H4 (cell line): ENCODE measurements around the gene CD300H. TPM values are rescaled to one million over a fixed set of nuclear protein-coding genes. Genes with fewer than 3 reads are reported as not detected.

Source experiments
- DNase-seq: peaks from one replicate; pipeline ENCODE4 v3.0.0-alpha.2; 2015; ENCODE audit warnings: low spot score
- total RNA-seq: library from RNA; depleted of rRNA; stranded (reverse); fragments of >200 nt; shearing (Covaris generic); gene quantifications from 2 replicates; pipeline ENCODE4 v1.2.3, GENCODE V29; 2014; rRNA removed

Gene CD300H
- total RNA-seq = 0.78 TPM in 1 of 2 replicates, not detected in the other

DNA sequence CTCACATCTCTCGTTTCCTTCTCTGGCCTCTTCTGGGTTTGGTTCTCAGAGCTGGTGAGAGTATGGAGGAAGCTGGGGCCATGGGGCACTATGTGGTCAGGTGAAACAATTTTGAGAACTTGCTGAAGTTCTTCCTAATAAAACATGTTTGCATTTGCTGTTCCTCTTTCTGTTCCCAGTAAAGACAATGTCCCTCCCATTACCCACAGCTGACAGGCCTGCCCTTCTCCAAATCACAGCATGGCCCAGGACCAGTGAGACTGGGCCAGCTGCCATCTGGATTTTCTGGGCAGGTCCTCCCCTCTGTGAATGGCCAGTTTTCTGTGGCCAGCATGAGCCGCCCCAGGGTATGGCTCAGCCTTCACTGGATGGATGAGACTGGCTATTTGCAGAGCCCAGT, at the start of gene CD300H:
Gene CD300H, minus strand, starts transcription at position 113 of the 400 bp plus-strand sequence.
- no peak for DNase-seq

GRCh38 chr17:74616696-74617095, 49.4 kb upstream of the CD300H start:
- DNase-seq = no peak

DNA sequence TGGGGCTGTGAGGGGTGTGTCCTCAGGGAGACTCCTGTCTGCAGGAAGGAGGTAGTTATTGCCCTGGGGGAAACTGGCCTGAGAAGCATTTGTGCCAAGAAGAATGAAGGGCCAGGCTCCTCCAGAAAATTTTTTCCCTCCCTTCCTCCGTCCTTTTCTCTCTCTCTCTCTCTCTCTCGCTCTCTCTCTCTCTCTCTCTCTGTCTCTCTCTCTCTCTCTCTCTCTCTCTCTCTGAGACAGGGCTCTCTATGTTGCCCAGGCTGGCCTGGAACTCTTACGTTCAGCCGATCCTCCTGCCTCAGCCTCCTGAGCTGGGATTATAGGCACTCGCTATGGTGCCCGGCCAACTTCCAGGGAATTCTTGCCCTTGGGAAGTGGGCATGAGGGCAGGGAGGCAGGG, 44.7 kb upstream of the CD300H start:
- no peak for DNase-seq

GRCh38 chr17:74610108-74610507, 42.8 kb upstream of the CD300H start:
- DNase-seq = no peak

- DNase-seq = no peak
These were observed 41.2 kb upstream of the CD300H start for GRCh38 chr17:74608511-74608910.

DNA sequence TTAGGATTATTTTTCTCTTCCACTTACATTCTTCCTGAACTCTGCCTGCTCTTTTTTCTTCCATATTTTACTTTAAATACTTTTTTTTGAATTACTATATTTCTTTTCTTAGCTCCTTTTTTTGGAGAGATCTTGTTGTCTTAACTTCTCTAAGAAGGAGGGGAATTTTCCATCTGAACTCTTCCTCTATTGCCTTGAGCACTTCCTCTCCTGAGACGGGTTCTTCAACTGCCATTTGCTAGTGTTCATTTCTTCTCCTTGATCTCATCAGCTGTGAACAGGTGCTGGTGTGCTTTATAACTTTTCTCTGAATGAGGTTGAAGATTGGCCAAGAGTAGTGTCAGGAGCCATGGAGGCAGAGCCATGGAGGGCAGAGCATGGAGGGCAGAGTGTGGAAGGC, 39.9 kb upstream of the CD300H start:
- no peak for DNase-seq

DNA sequence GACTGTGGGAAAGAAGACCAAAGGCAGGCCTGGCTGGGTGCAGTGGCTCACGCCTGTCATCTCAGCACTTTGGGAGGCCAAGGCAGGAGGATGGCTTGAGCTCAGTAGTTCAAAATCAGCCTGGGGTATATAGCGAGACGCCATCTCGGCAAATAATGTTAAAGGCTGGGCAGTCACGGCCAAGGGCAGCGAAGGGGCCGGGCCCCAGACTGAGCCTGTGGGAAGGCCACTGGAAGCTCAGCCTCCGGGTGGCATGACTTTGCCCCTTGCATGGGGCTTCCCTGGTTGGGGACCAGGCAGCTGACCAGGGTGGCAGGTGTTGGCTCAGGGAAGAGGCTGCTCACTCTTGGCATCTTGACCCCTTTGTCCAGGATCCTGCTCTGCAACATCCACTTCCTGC, 38.7 kb upstream of the CD300H start:
- no peak for DNase-seq

DNA sequence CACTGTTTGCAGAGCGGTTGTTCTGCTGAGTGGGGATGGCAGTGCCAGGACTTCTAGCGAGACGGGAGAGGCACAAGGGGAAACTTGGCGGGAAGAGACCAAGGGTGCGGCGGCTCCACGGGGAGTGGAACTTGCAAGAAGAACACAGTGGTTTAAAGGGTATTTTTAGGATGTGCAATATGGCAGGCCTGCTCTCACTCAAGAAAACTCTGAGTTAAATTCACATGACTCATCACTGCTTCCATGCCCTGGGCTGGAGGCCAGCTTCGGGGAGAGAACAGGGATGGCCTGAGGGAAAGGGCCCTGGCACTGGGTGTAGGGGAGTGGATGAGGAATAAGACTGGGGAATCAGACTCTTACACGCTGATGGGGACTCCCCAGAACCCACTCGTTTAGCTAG, 38.1 kb upstream of the CD300H start:
- peak; percentile 87 for DNase-seq

- DNase-seq = no peak
These were observed 37.5 kb upstream of the CD300H start for GRCh38 chr17:74604761-74605160.

- DNase-seq = no peak
These were observed 36.9 kb upstream of the CD300H start for GRCh38 chr17:74604200-74604599.

DNA sequence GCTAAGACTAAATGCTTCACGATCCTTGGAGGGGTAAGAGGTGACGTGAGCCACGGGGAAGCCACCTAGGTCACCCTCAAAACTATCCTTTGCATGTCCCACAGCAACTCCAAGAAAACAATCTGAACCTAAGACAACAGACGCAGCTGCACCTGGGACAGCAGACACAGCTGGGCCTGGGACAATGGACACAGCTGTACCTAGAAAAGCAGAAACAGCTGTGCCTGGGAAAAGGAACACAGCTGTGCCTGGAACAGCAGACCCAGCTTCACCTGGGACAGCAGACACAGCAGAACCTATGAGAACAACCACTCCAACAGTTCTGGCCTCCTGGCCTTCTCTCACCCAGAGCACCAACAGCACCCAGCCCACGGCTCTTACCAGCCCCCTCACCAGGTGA, 36.4 kb upstream of the CD300H start:
- DNase-seq = no peak

GRCh38 chr17:74603037-74603635, 35.8 kb upstream of the CD300H start:
- no peak for DNase-seq

- DNase-seq = peak; percentile 53
These were observed 34.7 kb upstream of the CD300H start for GRCh38 chr17:74601944-74602572.

DNA sequence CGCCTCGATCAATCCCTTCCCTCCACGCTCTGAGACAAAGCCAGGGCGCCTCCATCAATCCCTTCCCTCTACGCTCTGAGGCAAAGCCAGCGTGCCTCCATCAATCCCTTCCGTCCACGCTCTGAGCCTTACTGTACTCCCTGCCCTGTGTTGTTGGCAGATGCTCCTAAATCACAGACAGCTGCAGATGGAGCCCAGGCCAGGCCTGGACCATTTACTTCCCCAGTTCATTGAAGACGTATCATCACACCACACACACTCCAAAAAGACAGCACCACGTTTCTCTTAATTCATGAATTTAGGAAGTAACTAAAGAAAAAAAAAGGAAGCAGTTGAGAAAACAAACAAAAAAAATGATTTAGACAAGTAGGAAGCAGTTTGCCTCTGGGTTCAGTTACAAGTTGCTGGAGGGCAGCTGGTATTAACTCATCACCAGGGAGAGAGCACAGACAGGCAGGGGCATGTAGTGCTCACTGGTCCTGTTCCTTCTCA, 32.2 kb upstream of the CD300H start:
- no peak for DNase-seq

DNA sequence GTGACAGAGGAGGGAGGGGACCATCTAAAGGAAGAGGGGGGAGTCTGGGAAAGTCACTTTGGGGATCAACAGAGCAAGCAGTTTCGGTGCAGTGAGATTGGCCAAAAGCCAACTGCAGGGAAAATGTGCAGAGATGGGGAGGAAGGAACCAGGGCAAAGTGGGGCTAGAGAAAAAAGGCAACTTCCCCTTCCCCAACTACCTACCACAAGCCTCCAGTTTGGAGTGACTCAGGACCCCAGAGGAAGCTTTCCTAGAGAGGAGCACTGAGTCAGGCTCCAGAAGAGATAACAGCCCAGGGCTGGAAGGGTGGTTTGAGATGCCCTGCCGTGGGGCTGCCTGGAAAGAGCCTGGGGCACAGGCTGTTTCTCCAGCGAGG, 31.7 kb upstream of the CD300H start:
- DNase-seq = no peak

GRCh38 chr17:74598346-74599022, 31.2 kb upstream of the CD300H start:
- DNase-seq = no peak

DNA sequence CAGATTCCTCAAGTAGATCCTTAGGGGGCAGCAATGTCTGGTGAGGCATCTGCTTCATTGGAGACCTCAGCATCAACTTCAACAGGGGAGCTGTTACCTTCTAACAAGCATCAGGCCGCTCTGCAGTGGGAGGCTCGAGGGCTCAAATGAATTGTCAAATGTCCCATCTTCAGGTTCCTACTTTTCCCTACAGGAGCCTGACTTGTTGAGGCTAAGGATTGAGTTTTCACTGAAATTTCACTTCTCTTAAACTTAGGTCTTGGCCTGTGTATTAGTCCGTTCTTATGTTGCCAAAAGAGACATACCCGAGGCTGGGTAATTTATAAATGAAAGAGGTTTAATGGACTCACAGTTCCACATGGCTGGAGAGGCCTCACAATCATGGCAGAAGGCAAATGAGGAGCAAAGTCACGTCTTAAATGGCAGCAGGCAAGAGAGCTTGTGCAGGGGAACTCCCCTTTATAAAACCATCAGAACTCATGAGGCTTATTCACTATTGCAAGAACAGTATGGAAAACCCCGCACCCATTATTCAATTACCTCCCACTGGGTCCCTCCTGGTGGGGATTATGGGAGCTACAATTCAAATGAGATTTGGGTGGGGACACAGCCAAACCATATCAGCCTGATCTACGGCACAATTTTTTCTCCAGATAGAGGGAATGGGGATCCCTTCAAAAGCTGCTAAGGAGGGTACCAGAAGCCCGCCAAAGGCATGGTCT, 29.9 kb upstream of the CD300H start:
- no peak for DNase-seq

DNA sequence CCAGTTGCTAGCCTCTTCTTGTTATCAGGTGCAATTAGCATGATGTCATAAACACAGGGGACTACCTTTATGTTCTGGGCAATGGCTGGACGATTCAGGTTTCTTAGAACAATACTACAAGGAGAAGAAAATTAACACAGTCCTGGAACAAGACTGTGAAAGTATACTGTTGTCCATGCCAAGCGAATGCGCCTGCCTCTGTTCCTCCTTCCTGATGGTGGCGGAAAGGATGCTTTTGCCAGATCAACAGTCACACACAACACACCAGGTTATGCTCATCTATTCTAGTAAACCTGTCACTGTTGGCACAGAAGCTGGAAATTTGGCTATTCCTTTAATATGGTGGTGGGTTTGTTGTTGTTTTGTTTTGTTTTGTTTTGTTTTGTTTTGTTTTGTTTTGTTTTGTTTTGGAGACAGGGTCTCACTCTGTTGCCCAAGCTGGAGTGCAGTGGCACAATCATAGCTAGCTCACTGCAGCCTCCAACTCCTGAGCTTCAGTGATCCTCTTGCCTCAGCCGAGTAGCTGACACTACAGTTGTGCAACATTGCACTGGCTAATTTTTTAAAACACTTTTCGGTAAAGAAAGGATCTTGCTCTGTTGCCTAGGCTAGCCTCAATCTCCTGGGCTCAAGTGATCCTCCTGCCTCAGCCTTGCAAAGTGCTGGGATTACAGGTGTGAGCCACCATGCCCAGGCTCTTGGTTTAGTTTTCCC, 27.9 kb upstream of the CD300H start:
- DNase-seq = no peak

DNA sequence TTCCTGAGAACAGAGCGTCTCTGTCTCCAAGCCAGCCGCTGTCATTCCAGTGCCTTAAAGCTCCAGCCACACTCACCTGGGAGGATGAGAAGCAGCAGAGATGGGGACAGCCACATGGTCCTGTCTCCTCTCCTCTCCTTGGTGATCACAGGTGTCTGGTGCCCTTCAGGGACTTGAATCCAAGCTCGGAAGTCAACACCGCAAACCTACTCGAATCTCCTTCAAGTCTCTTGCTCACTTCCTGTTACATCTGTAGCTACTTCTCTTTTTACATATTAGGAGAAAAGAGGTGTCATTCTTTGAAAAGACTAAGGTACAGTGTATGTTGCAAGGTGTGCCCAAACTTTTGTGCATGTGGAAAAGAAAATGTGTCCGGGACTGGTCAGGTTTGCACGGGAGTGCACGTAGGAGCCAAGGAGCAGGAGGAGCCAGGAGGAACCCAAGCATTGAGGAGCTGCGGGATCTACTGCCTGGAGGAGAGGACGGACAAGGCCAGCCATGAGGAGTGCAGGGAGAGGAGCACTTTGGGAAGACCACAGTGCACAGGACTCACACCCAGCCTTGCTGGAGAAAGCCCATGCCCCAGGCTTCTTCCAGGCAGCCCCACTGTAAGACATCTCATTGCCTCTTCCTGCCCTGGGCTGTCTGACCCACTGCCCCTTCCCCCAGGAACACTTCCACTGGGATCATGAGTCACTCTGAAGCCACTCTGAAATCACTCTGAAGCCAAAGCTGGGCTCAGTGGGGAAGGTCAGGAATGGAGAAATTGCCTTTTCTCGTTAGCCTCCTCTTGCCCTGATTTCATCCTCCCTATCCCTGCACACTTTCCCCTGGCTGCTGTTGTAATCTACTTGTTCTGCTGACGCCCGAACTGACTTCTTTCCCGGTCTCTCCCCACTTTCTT, 25.0 kb upstream of the CD300H start, which contains the start of gene CD300LD:
Gene CD300LD, minus strand, starts transcription at position 197 of the 904 bp plus-strand sequence. Its CDS starts 81 bp downstream, at position 116.
- DNase-seq = no peak

GRCh38 chr17:74591503-74591902, 24.2 kb upstream of the CD300H start:
- no peak for DNase-seq

- no peak for DNase-seq
These were observed 18.4 kb upstream of the CD300H start for GRCh38 chr17:74585711-74586110.
